ENCODE data around the gene TRPM1.

Gene TRPM1

DNA sequence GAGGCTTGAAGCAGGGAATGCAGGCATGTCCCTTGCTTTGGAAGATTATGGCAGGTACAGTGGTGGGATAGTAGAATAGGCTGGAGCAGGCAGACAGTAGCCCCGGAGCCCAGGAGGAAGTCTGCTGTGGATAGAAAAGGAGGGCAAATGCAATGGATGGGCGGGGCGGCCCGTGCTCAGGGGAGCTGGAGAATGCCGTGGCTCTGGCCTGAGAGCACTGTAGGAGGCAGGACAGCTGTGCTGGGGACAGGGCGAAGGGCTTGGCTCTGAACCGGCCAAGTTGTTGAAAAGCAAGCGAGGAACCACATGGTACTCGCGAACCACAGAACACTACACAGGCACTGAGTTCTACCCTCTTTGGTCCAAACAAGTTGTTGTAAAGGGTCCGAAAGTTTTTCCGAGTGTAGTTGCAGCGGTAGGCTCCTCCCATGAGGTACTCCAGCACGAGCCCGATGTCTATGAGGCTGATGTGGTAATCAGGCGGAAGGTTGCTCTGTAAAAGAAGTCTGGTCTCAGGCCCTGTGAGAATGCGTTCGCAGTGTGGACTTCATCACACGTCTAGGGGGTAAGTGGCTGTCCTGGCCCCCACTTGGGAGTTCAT, 54.7 kb downstream of the TRPM1 start:
- DNase-seq, result no peak

DNA sequence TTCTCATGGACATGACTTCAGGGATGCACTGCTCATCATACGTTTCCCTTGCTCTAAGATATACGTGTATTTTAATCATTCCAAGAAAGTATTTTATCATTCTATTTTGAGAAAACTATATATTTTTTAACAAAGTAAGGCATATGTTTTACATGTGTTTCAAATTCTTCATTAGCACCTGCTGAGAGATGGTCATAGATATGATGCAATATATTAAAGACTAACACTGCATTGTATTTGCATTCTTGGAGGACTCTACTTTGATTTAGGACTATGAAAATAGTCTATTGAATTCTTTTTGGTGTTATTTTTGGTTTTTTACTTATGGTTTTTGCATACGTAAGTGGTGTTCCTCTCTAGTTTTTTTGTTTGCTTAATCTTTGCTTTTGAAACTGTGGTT, 55.9 kb downstream of the TRPM1 start:
- DNase-seq, result no peak

DNA sequence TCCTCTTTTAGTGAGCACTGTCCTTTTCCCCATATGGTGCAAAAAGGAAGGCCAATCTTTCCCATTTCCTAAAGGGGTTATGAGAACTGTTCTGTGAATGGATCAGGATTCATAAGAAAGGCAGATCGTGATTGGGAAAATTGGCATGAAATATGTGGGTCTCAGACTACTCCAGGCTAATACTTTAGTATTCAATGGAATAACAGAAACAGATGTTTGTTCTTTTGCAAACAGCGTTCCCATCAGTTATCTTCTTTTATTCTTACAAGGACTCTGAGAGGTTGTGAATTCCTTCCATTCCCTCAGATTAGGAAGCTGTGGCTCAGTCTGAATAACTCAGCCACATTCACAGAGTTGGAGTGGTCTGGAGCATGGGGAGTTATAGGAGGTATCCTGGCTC, 58.8 kb downstream of the TRPM1 start:
- no peak for DNase-seq

DNA sequence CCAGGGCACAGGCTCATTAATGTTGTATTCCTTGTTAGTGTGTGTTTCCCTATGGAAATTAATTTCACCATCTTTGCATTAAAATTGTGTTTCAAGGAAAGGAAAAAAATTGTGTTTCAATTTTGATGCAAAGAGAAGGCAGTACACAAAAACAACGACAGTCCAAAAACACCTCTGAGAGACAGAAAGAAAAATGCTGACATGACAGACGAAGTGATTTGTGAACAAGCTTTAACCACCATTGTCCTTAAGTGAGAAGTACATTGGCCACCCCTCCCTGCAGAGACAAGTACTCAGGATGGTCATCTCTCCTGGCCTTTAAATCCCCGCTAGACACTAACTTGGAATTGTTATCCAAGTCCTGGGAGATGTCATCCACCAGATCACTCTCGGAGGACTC, 59.9 kb downstream of the TRPM1 start:
- DNase-seq, result no peak

DNA sequence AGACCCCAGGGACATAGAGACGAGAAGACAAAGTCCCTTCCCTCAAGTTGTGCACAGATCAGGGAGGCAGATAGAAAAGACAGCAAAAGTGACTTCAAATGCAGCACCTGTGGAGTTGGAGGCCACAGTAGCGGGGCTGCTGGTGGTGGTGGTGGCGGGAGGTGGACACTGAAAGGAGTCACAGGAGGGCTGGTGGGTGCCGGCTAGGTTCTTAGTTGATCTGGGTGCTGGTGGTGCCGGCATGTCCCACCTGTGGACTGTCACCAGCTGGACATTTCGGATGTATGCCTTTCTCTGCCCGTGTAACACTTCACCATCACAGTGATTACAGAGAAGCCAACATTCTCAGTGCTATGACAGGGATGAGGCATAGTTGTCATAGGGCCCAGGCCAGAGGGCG, 60.9 kb downstream of the TRPM1 start:
- DNase-seq, result no peak

DNA sequence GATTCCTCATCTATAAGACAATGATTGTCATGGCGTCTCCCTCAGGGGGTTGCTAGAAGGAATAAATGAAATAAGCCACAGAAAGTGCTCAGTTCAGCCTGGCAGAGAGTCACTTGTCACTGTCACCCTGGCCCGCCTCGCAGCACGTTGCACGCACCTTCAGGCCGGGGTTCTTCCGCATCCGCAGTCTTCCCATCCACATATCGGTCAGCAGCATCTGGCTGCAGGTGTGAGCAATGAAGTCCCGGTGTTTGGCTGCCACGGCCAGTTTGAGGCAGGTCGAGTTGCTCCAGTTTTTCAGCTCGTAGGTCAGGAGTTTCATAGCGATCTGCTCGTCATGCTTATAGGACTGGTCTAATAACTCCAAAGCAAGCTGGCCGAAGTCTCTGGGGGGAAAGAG, 61.6 kb downstream of the TRPM1 start:
- DNase-seq, result no peak

DNA sequence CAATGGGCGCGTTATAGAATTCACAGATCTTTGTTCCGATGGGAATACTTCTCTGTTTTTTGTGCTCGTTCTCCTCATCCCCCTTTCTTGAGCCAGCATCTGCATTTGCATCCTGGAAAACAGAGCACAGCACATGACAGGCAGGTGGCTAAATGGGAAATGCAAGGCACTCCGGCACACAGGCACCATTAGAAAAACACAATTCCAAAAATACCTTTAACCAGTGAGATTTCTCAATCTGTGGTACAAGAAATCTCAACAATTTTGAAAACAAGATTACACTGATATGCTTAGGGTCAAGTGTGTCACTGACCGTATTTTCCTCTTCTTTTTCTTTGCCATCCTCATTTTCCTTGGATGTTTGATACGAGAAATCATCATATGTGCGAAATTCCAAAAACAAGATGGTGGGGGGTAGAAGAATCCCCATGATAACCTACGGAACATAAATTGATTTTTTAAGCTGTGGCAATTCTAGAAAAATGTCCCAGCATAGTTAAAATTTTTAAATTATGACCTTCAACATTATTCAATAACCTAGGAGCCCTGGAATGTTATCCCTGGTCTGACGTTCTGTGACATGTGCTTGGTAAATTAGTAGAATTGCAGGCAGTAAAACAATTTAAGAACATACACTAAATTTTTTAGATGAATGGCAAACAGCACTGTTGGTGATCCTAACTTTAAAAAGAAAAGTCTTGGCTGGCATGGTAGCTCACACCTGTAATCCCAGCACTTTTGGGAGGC, 63.6 kb downstream of the TRPM1 start:
- DNase-seq, result no peak

DNA sequence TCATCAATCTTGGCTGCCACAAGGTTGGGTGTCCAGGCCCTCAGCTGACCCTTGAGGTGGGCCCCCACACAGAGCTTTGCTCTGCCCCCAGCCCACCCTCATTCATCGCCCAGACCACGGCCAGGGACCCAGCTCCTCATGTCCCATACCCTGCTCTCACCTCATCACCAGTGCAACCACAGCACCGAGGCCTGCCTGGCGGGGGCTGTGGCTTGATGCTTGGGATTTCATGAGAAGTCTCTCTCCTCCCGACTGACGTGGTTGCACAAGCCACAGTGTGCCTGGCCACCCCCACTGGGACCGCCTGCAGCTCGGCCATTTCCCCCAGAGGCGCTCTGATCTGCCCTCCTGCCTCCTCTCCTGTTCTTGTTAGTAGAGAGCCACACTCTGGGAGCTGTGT, 64.7 kb downstream of the TRPM1 start:
- no peak for DNase-seq

DNA sequence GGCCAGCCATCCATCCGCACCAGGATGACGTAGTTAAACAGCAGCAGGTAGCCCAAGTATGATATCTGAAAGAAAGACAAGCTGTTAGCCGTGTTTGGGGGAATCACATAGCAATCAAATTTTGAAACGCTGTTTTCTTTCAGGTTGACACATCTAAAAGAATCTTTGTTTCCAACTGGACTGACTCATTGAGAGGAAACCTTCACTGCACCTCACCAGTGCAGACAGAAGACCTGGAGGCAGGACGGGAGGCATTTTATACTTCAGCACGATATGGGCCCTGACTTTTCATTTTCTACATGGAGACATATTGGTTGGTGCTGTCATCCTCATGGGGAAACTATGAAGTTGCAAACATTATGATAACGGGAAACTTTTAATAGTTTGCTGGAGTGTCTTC, 65.9 kb downstream of the TRPM1 start:
- DNase-seq, result no peak

DNA sequence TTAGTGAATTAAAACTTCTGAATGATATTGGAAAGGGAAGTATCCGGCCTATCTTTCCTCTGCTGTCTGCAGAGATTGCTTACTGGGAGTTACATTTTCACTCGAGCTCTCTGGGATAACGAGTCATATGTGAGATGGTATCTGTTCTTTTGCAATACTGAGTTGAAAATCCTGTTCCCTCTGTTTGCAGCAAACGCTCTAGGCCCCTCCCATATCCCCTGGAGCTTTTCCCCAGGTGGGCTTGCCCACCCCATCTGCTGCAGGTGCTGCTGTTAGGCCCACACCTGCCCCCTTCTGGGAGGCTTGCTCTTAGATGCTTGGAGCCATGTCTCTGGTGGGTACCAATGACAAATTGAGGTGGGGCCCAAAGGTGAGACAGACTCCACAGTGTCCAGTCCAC, 67.4 kb downstream of the TRPM1 start:
- DNase-seq, result no peak

DNA sequence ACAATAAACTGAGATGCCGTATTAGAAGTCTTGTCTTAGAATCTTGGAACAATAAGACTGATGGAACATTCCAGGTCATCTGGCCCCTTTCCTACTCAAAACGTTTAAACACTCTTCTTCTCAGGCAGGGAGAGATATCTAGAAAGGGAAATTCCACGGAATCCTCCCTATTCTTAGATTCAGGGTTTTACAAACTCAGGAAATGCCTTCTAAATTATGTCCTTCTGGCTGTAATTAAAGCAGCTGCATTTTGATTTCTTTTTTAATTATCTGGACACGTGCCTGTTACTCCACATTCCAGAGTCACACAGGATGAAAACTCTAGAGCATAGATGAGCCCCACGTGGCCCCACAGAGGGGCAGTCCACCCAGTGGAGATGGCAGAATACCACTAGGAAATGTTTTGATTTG, 68.6 kb downstream of the TRPM1 start:
- DNase-seq, result no peak

DNA sequence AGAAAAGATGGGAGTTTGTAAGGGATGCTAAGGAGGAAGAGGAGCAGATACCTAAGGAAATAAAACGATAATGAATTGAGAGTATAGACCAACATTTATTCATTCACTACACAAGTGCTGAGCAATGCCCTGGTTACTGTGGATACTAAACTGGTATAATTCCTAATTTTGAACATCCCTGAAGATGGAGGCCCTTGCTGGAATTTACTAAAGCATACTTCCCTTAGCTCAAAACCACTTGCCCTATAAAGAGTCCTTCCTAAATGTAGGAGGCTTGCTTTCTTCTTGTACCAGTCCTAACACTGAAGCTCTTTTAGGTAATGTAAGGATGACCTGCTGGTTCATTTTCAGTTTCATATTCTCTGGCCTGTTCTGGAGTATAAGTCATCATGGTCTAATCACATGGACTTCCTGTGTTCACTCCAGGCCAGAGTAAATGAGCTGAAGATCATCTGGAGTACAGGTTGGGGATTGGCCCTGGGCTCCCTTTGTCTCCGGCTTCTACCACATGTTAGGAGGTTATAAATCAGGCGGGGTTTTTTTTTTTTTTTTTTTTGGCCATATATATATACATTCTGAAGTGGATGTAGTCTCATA, 70.0 kb downstream of the TRPM1 start:
- DNase-seq, result no peak

DNA sequence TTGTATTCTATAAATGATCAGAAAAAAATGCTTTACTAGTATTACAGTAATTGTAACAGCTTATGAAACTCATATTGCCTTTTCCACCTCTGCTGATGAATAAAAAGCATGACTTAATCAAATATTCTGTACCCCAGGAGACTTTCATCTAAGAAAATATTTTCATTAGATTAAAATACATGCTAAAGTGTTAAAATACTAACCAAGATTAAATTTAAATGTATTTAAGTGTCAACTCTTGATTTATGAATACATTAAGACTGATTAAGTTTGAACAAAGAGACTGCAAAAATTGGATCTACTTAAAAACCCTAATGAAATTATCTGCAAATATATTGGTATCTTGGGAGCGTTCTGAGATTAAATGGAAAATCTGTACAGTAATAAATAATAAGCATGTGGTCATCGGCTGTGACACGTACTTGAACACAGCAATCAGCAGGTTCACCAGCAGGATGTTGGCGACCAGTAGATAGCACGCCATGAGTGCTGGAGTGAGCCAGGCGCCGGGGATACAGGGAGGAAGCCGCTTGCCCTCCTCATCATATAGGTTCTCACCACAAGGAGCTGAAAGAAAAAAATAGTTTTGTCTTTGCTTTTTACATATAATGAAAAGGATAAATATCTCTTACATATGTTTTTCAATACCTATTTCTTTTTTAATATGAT, 73.5 kb downstream of the TRPM1 start:
- no peak for DNase-seq

DNA sequence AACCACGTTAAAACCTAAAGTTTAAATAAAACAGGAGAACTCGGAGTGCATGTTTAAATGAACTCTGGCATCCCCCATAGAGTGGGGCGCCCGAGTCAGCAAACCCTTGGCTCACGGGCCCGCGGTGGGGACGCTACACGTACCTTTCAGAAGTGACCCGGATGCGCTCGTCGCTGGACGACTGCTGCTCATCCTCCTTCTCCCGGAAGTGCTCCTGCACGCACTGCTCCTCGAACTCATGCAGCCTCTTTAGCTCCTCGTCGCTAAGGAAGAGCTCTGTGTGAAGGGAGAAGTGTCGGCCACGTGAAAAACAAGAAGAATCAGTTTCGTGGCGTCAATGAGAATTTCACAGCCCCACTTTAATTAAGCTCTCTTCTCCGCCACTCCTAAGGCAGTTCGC, 75.5 kb downstream of the TRPM1 start:
- no peak for DNase-seq

DNA sequence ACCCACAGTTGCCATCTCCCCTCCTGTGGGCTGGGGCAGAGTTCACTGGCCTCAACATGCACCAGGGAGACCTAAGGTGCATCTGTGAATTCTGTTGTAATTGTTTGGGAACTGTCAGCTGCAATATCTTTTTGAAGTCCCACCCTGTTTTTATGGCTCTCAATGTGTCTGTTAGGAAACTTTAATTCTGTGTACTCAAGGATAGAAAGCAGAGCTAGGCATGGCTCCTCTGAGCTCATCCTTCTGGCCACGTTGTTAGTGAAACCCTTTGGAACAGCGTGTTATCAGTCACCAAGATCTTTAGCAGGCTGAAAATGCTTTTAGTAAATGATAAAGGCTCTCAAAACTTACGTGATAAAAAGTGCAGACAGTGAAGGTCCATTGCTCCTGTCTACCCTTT, 76.5 kb downstream of the TRPM1 start:
- no peak for DNase-seq

DNA sequence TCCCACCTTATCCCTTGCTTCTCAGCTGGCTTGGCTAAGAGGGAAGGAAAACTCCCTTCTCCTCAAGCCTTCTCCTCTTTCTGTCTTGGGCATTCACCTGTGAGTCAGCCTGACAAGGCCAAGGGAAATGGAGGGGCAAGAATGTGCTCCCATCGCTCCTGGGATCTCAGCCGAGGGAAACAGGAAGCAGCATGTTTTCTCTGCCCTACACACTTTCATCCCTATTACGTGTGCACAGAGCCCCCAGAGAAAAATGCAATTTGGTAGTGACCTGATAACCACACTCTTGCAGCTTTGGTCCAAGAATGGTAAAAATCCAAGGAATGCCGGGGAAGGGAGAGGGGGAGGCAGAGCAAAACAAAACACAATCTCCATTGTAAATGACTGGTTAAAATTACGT, 77.2 kb downstream of the TRPM1 start:
- DNase-seq, result no peak

DNA sequence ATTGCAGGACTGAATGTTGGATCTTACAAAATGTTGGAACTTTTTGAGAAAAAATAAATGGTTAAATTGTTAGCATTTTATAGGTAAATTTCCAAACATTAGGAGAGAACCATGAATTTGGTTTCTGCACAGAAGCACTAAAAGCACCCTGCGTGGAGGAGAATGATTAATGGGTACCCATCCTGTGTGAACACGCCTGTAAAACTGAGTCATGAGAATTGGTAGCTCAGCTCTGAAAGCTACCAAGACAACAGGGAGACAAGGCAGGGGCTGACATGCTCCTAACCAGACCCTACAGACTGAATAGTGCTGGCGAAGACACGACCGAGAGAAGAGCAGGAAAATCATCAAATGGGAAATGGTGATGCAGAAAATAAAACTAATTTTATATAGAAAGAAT, 77.7 kb downstream of the TRPM1 start:
- no peak for DNase-seq

DNA sequence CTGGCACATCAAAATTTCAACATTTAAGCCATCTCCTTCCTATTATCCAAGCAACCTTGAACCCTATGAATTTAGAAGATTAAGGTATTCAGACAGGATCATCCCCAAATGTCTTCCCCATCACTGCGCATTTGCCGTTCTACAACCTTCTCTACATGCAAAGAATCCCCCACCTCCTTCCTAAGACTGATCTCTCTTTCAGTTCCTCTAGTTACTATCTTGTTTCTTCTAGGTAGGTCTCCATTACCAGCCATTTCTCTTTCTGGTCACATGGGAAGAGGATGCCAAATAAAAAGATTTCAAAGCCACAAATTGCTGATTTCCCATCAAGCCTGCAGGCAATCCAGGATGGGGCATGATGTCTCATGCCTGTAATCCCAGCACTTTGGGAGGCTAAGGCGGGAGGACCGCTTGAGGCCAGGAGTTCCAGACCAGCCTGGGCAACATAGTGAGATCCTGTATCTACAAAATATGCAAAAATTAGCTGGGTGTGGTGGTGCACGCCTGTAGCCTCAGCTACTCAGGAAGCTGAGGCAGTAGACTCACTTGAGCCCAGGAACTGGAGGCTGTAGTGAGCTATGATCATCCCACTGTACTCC, 80.4 kb downstream of the TRPM1 start:
- no peak for DNase-seq

DNA sequence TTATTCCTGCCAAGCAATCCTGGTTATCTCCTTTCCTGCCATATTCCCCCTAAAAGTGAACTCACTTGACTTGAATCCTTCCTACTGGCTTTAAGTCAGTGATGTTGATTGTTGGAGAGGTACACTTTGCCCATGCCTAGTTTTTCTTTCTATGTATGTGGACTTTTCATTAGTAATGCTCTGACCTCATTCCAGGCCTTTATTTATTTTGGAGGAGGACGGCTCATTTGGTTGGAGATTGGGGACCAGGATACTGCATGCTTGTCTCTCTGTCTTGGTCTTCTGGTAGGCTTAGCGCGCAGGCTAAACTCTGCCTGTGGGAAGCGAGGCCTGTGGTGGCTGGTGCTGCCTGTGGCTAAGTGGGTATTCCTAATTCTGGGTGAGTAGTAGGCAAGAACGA, 81.0 kb downstream of the TRPM1 start:
- no peak for DNase-seq

DNA sequence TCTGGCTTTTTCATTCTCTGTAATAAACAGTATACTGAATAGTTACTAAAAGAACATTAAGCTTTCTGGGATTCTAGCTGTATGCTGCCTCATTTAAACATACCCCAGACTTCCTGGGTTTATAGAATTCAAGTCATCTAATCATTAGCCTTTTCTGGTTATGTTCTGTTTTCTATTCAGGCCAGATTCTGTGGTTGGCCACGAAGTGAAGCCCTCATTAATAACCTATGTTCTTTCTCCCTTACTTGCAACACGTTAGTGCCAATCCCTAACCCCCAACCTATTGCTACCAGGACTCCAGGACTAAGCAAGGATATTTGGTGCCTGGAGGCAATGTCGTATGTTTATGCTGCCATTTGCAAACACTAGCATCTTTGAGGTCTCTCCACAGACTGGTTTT, 81.5 kb downstream of the TRPM1 start:
- no peak for DNase-seq

DNA sequence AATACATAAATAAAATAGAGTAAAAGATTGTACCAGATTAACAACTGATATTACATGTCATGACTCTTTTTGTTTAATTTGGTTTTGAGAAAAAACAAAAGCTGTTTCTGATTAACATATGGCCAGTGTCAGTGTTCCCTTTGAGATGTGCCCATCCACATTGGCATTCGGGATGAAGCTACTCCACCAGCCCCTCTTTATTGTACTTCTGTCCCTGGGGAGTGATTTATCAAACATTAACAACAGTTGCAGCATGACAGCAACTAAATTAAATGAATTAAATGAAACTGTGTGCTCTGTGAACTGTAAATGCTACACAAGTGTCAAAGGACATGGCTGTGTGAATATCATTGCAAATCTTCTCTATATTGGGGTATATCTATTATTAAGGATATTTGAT, 84.2 kb downstream of the TRPM1 start:
- no peak for DNase-seq

DNA sequence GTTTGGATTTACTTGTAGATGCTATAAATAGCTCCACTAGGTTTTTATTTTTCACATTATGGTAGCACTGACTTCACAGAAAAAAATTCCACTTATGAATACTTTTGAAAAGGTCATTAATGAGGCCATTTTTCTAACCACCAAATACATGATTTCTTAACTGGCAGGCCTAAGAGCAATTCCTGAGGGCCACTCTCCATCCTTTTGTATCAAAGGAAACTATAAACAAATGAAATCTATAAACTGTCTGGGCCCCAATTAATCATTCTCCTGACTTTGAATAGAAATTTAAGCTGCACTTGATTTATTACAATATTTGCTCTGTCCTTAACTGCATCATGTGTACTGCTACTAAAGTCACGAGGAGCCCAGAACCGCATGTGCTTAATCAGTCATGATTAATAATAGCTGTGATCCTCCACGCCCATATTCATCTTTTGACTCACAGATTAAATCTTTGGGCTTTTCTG, 85.0 kb downstream of the TRPM1 start:
- no peak for DNase-seq

DNA sequence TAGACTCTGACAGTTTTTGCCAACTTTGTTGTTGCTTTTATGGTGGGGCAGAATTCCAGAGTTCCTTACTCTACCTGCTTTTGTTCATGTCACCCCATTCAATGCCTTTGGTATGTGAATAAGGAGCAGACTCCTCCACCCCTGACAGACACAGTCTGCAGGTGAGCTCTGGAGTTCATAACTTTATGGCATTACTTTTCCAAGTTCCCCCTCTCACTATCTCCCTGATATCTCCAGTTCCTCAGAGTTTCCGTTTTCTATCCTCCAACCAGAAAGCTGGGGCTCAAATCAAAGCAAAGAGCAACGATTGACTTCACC, 87.0 kb downstream of the TRPM1 start:
- no peak for DNase-seq
